Measurements from ENCODE around the gene SLC49A3.

The SLC49A3 gene

DNA sequence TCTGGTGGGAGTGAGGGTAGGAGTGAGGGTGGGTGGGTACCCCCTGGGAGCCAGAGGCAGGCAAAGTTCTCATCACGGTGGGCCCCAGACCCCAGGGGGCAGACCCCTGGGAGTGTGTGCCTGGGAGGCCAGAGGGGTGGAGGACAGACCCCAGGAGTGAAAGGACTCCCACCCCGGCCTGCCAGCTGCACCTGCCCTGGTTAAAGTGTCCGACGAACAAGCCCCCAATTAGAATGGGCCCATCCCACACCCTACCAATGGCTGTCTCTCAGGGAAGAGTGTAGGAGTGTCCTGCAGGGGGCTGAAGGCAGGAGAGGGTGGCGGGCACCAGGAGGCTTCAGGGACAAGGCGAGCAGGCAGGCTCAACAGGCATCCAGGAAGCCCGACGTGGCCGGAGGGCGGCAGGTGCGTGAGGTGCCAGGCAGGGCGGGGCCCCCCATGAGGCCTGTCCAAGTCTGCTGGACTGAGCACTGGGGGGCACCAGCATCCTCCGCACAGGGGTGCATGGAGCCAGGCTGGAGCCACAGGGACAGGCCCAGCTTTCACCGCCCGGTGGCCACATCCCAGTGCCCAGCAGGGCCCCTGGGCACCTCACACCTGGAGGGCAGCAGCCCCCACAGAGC, 54.9 kb downstream of the SLC49A3 start:
- Histone ChIP-seq H3K4me3 (ENCODE audit: extremely low read depth, insufficient read depth, low read length, poor library complexity, severe bottlenecking) (no peak overlapping the region), H3K36me3 (ENCODE audit: control insufficient read depth, insufficient read depth, low read length) (no peaks in the 10 kb centered on the region), H3K9me3 (ENCODE audit: control insufficient read depth, low read length) (peaks cover 12% of the 10 kb centered on the region), H3K4me1 (ENCODE audit: control insufficient read depth, insufficient read depth, low read length, poor library complexity, severe bottlenecking) (no peaks in the 10 kb centered on the region), H3K27ac (ENCODE audit: low read depth, low read length, severe bottlenecking) (no peak overlapping the region)
- WGBS, 2 experiments (ENCODE audit: insufficient coverage in 2 of 2), result 83 to 92% methylated on average over 12 to 14 of the region's 15 CpGs

DNA sequence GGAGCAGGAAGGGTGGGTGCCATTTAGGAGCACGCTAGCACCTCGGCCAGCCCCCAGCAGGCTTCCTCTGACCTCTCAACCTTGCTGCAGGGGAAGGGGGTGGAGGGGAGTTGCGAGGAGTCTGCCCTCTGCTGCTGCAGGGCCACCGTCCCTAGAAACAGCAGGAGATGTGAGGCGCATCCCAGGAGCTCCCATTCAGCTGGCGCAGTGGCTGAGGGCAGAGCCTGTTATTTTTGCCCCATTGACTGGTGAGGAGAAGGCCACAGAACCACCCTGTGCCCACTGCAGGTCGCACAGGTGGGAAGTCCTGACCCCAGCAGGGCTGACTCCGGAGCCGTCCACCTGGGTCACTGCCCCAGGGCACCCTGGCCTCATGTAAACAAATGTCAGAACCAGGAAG, 55.5 kb downstream of the SLC49A3 start:
- WGBS, 2 experiments (ENCODE audit: insufficient coverage in 2 of 2), result 74 to 78% methylated on average over 7 to 8 of the region's 9 CpGs
- Histone ChIP-seq H3K27ac (ENCODE audit: low read depth, low read length, severe bottlenecking) (no peak overlapping the region), H3K4me1 (ENCODE audit: control insufficient read depth, insufficient read depth, low read length, poor library complexity, severe bottlenecking) (no peaks in the 10 kb centered on the region), H3K9me3 (ENCODE audit: control insufficient read depth, low read length) (peaks cover 12% of the 10 kb centered on the region), H3K4me3 (ENCODE audit: extremely low read depth, insufficient read depth, low read length, poor library complexity, severe bottlenecking) (no peak overlapping the region), H3K36me3 (ENCODE audit: control insufficient read depth, insufficient read depth, low read length) (no peaks in the 10 kb centered on the region)

DNA sequence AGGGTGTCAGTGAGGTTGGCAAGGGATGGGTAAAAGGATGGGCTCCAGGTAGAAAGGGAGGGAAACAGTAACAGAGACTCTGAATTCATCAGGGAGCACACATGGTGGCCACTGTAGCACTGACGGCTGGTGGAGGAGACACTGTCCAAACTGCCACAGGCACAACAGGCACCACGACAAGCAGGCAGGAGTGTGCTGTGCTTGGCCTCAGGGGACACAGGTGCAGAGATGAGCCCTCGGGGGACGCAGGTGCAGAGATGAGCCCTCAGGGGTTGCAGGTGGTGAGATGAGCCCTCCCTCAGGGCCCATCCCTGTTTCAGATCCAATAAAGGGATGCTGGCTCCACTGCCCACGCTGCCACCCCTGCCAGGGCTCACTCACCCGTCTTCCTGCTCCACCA, 56.0 kb downstream of the SLC49A3 start:
- WGBS, 2 experiments (ENCODE audit: insufficient coverage in 2 of 2), result 86 to 95% methylated on average over 6 of the region's 6 CpGs

DNA sequence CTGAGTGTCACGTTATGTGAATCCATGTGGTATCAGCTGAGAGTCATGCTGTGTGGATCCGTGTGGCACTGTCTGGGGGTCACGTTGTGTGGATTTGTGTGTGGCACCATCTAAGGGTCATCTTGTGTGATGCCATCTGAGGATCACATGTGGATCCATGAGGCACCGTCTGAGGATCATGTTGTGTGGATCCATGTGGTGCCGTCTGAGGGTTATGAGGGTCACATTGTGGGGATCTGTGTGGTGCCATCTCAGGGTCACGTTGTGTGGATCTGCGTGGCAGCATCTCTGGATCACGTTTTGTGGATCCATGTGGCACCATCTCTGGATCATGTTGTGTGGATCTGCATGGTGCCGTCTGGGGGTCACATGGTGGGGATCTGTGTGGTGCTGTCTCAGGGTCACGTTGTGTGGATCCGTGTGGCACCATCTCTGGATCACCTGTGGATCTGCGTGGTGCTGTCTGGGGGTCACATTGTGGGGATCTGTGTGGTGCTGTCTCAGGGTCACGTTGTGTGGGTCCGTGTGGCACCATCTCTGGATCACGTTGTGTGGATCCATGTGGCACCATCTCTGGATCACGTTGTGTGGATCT, 56.7 kb downstream of the SLC49A3 start:
- Histone ChIP-seq H3K4me1 (ENCODE audit: control insufficient read depth, insufficient read depth, low read length, poor library complexity, severe bottlenecking) (no peaks in the 10 kb centered on the region), H3K4me3 (ENCODE audit: extremely low read depth, insufficient read depth, low read length, poor library complexity, severe bottlenecking) (no peak overlapping the region), H3K27ac (ENCODE audit: low read depth, low read length, severe bottlenecking) (no peak overlapping the region), H3K9me3 (ENCODE audit: control insufficient read depth, low read length) (peaks cover 12% of the 10 kb centered on the region), H3K36me3 (ENCODE audit: control insufficient read depth, insufficient read depth, low read length) (no peaks in the 10 kb centered on the region)
- WGBS, 2 experiments (ENCODE audit: insufficient coverage in 2 of 2), result 88 to 89% methylated on average over 9 to 13 of the region's 16 CpGs

More for the DNA sequence above, 56.0 kb downstream of the SLC49A3 start:
- Histone ChIP-seq H3K4me1 (ENCODE audit: control insufficient read depth, insufficient read depth, low read length, poor library complexity, severe bottlenecking) (no peaks in the 10 kb centered on the region), H3K4me3 (ENCODE audit: extremely low read depth, insufficient read depth, low read length, poor library complexity, severe bottlenecking) (no peak overlapping the region), H3K9me3 (ENCODE audit: control insufficient read depth, low read length) (peaks cover 12% of the 10 kb centered on the region), H3K27ac (ENCODE audit: low read depth, low read length, severe bottlenecking) (no peak overlapping the region), H3K36me3 (ENCODE audit: control insufficient read depth, insufficient read depth, low read length) (no peaks in the 10 kb centered on the region)

Data from mesodermal cell (in vitro differentiated cells).